HEK293 (cell line): ENCODE data around the gene RPS6KB2.
A peak's percentile ranks its signal among the peaks of the same experiment; 100 is the strongest.

Experiments used
- CTCF ChIA-PET: fragments of 350-600 bp; formaldehyde crosslinking; extraction: SDS; loops from one replicate; lab custom pipeline; 2021; ENCODE audit warnings: antibody characterized with exemption; lab: Yijun Ruan, JAX
- POLR2A ChIA-PET: fragments of 300-600 bp; formaldehyde crosslinking; extraction: SDS; loops from one replicate; lab custom pipeline; 2020; ENCODE audit warnings: antibody characterized with exemption, inconsistent platforms; lab: Yijun Ruan, JAX
- H3K27ac ChIP-seq: fragments of 200-500 bp; sonication (Bioruptor generic); 2 replicates; pipeline ENCODE4 v1.5.1; 2014; ENCODE audit warnings: low read depth, low read length, control low read depth, inconsistent platforms; ENCODE audit errors: extremely low read depth
- H3K36me3 ChIP-seq, 2 experiments: fragments of 200-500 bp in 1 of 2; sonication (Bioruptor generic) in 1 of 2; 1 replicate in 1 of 2; 2 replicates in 1 of 2; pipeline ENCODE4 v1.5.1; 2014 to 2017; ENCODE audit warnings: inconsistent platforms in 2 of 2, low read length in 2 of 2; ENCODE audit not compliant: control insufficient read depth in 2 of 2, insufficient read depth in 1 of 2
- H3K4me1 ChIP-seq: fragments of 200-500 bp; sonication (Bioruptor generic); 2 replicates; pipeline ENCODE4 v1.5.1; 2014; ENCODE audit warnings: mild to moderate bottlenecking, low read length, inconsistent platforms; ENCODE audit not compliant: control insufficient read depth, insufficient read depth
- H3K4me3 ChIP-seq: 2 replicates; pipeline ENCODE4 v1.5.1; 2011; ENCODE audit warnings: low read depth, mild to moderate bottlenecking, control low read depth, low read length, moderate library complexity
- H3K9me3 ChIP-seq: fragments of 200-500 bp; sonication (Bioruptor generic); 2 replicates; pipeline ENCODE4 v1.5.1; 2014; ENCODE audit warnings: low read depth, low read length, inconsistent platforms; ENCODE audit not compliant: control insufficient read depth, insufficient read depth
- EGR2 ChIP-seq: fragments of 450-650 bp; formaldehyde crosslinking; IDR thresholded peaks from 2 replicates; pipeline ENCODE4 v1.5.1; 2016; ENCODE audit warnings: low read depth, missing biosample characterization, missing genetic modification characterization
- GLI4 ChIP-seq: fragments of 450-650 bp; formaldehyde crosslinking; IDR thresholded peaks from 2 replicates; pipeline ENCODE4 v1.5.1; 2016; ENCODE audit warnings: missing biosample characterization, missing genetic modification characterization
- KLF8 ChIP-seq: fragments of 450-650 bp; formaldehyde crosslinking; IDR thresholded peaks from 2 replicates; pipeline ENCODE4 v1.5.1; 2016; ENCODE audit warnings: missing biosample characterization, missing genetic modification characterization
- RBAK ChIP-seq: fragments of 450-650 bp; formaldehyde crosslinking; IDR thresholded peaks from 2 replicates; pipeline ENCODE4 v1.5.1; 2016; ENCODE audit warnings: missing biosample characterization, missing genetic modification characterization
- SCRT2 ChIP-seq: fragments of 450-650 bp; formaldehyde crosslinking; IDR thresholded peaks from 2 replicates; pipeline ENCODE4 v1.5.1; 2016; ENCODE audit warnings: missing biosample characterization, missing genetic modification characterization
- SP2 ChIP-seq: fragments of 450-650 bp; formaldehyde crosslinking; IDR thresholded peaks from 2 replicates; pipeline ENCODE4 v1.5.1; 2016; ENCODE audit warnings: missing biosample characterization, missing genetic modification characterization
- ZBTB7A ChIP-seq: fragments of 450-650 bp; formaldehyde crosslinking; IDR thresholded peaks from 2 replicates; pipeline ENCODE4 v1.5.1; 2016; ENCODE audit warnings: low read depth, missing biosample characterization, missing genetic modification characterization
- ZFHX2 ChIP-seq: fragments of 450-650 bp; formaldehyde crosslinking; conservative IDR thresholded peaks from 2 replicates; pipeline ENCODE4 v1.5.1; 2016; ENCODE audit warnings: missing biosample characterization, missing genetic modification characterization
- ZNF112 ChIP-seq: fragments of 450-650 bp; formaldehyde crosslinking; IDR thresholded peaks from 2 replicates; pipeline ENCODE4 v1.5.0; 2017; ENCODE audit warnings: missing biosample characterization, missing genetic modification characterization
- ZNF2 ChIP-seq: fragments of 450-650 bp; formaldehyde crosslinking; IDR thresholded peaks from 2 replicates; pipeline ENCODE4 v1.5.1; 2016; ENCODE audit warnings: missing biosample characterization, missing genetic modification characterization
- ZNF311 ChIP-seq: fragments of 450-650 bp; formaldehyde crosslinking; IDR thresholded peaks from 2 replicates; pipeline ENCODE4 v1.5.1; 2017; ENCODE audit warnings: missing biosample characterization, missing genetic modification characterization, borderline replicate concordance
- ZNF324 ChIP-seq: fragments of 450-650 bp; formaldehyde crosslinking; IDR thresholded peaks from 2 replicates; pipeline ENCODE4 v1.5.1; 2016; ENCODE audit warnings: missing biosample characterization, missing genetic modification characterization
- ZNF335 ChIP-seq: fragments of 450-650 bp; formaldehyde crosslinking; conservative IDR thresholded peaks from 2 replicates; pipeline ENCODE4 v1.5.1; 2016; ENCODE audit warnings: missing biosample characterization, missing genetic modification characterization
- ZNF404 ChIP-seq: fragments of 450-650 bp; formaldehyde crosslinking; IDR thresholded peaks from 2 replicates; pipeline ENCODE4 v1.5.1; 2017; ENCODE audit warnings: missing biosample characterization, missing genetic modification characterization
- ZNF629 ChIP-seq: fragments of 450-650 bp; formaldehyde crosslinking; IDR thresholded peaks from 2 replicates; pipeline ENCODE4 v1.5.1; 2017; ENCODE audit warnings: missing biosample characterization, missing genetic modification characterization
- ZNF654 ChIP-seq: fragments of 450-650 bp; formaldehyde crosslinking; IDR thresholded peaks from 2 replicates; pipeline ENCODE4 v1.5.1; 2016; ENCODE audit warnings: low read depth, missing biosample characterization, missing genetic modification characterization
- ZNF76 ChIP-seq: fragments of 450-650 bp; formaldehyde crosslinking; IDR thresholded peaks from 2 replicates; pipeline ENCODE4; 2016; ENCODE audit warnings: low read depth, missing biosample characterization, missing genetic modification characterization, borderline replicate concordance
- ZNF843 ChIP-seq: fragments of 450-650 bp; formaldehyde crosslinking; IDR thresholded peaks from 2 replicates; pipeline ENCODE4 v1.5.1; 2016; ENCODE audit warnings: missing biosample characterization, missing genetic modification characterization
- TF ChIP-seq, protein P1 (sequence below): fragments of 450-650 bp; formaldehyde crosslinking; IDR thresholded peaks from 2 replicates; pipeline ENCODE4 v1.5.1; 2016; ENCODE audit warnings: missing biosample characterization, missing genetic modification characterization
- TF ChIP-seq, protein P2 (sequence below): fragments of 450-650 bp; formaldehyde crosslinking; IDR thresholded peaks from 2 replicates; pipeline ENCODE4 v1.5.1; 2016; ENCODE audit warnings: missing biosample characterization, missing genetic modification characterization
- TF ChIP-seq, protein P3 (sequence below): fragments of 450-650 bp; formaldehyde crosslinking; optimal IDR thresholded peaks from 2 replicates; pipeline ENCODE3; 2016; ENCODE audit warnings: missing biosample characterization, mild to moderate bottlenecking, missing genetic modification characterization
- TF ChIP-seq, protein P4 (sequence below): fragments of 450-650 bp; formaldehyde crosslinking; IDR thresholded peaks from 2 replicates; pipeline ENCODE4 v1.5.1; 2016; ENCODE audit warnings: missing biosample characterization, missing genetic modification characterization, borderline replicate concordance

RPS6KB2 gene

DNA sequence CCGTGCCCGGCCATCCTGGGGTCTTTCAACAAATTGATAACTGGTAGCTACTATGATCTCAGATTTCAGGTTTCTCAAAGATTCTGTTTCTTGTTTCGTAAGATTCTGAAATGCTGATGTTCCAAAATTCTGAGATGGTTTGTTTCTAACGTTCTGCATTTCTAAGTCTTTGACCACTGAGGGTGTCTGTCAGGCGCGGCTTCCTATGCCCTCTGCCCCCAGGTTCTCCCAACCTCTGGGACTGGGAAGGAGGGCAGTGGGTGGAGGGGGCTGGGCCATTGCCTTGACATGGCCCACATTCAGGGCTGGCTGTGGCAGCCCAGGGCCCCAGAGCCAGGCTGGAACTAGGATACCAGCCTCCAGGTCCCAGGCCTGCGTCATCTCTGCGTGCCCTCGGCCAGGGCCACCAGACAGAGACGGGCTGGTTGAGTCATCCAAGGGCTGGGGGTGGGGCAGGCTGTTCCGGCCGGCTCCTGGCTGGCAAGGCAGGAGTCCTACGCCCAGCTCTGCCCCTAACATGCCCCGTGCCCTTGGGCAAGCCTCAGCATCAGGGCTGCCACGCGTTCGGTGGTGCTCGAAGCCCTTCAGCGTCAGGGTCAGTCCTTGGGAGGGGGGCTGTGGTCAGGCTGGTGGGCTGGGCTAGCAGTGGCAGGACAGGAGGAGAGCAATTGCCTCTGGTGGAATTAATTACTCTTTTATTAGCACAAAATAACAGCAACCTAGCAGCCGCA lies 35.6 kb downstream of the RPS6KB2 start (continued):
- no peak for TF ChIP-seq ZNF654
- TF ChIP-seq RBAK (tag by site-specific recombination): no peak
- TF ChIP-seq ZNF629 (tag by site-specific recombination): 0 out of 2 replicates have a peak, but pooled peaks have one; percentile 16
- TF ChIP-seq ZNF843 (tag by site-specific recombination): no peak
- TF ChIP-seq ZNF311 (tag by site-specific recombination): no peak
- TF ChIP-seq ZNF112 (tag by site-specific recombination): no peak
- 0 out of 2 replicates have a peak, but pooled peaks have one; percentile 8 for TF ChIP-seq GLI4 (tag by site-specific recombination)
- TF ChIP-seq ZFHX2 (tag by site-specific recombination): 0 out of 2 replicates have a peak, but pooled peaks have one; percentile 32
- TF ChIP-seq ZNF404 (tag by site-specific recombination): no peak
- TF ChIP-seq, protein P1, sequence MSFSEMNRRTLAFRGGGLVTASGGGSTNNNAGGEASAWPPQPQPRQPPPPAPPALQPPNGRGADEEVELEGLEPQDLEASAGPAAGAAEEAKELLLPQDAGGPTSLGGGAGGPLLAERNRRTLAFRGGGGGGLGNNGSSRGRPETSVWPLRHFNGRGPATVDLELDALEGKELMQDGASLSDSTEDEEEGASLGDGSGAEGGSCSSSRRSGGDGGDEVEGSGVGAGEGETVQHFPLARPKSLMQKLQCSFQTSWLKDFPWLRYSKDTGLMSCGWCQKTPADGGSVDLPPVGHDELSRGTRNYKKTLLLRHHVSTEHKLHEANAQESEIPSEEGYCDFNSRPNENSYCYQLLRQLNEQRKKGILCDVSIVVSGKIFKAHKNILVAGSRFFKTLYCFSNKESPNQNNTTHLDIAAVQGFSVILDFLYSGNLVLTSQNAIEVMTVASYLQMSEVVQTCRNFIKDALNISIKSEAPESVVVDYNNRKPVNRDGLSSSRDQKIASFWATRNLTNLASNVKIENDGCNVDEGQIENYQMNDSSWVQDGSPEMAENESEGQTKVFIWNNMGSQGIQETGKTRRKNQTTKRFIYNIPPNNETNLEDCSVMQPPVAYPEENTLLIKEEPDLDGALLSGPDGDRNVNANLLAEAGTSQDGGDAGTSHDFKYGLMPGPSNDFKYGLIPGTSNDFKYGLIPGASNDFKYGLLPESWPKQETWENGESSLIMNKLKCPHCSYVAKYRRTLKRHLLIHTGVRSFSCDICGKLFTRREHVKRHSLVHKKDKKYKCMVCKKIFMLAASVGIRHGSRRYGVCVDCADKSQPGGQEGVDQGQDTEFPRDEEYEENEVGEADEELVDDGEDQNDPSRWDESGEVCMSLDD (tag by site-specific recombination): no peak
- no peak for TF ChIP-seq ZNF324 (tag by site-specific recombination)
- TF ChIP-seq, protein P2, sequence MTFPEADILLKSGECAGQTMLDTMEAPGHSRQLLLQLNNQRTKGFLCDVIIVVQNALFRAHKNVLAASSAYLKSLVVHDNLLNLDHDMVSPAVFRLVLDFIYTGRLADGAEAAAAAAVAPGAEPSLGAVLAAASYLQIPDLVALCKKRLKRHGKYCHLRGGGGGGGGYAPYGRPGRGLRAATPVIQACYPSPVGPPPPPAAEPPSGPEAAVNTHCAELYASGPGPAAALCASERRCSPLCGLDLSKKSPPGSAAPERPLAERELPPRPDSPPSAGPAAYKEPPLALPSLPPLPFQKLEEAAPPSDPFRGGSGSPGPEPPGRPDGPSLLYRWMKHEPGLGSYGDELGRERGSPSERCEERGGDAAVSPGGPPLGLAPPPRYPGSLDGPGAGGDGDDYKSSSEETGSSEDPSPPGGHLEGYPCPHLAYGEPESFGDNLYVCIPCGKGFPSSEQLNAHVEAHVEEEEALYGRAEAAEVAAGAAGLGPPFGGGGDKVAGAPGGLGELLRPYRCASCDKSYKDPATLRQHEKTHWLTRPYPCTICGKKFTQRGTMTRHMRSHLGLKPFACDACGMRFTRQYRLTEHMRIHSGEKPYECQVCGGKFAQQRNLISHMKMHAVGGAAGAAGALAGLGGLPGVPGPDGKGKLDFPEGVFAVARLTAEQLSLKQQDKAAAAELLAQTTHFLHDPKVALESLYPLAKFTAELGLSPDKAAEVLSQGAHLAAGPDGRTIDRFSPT (tag by site-specific recombination): peak; percentile 31; the same call in 1 of the 2 replicates
- TF ChIP-seq ZNF2: no peak
- TF ChIP-seq, all 188 proteins: peak for 9

DNA sequence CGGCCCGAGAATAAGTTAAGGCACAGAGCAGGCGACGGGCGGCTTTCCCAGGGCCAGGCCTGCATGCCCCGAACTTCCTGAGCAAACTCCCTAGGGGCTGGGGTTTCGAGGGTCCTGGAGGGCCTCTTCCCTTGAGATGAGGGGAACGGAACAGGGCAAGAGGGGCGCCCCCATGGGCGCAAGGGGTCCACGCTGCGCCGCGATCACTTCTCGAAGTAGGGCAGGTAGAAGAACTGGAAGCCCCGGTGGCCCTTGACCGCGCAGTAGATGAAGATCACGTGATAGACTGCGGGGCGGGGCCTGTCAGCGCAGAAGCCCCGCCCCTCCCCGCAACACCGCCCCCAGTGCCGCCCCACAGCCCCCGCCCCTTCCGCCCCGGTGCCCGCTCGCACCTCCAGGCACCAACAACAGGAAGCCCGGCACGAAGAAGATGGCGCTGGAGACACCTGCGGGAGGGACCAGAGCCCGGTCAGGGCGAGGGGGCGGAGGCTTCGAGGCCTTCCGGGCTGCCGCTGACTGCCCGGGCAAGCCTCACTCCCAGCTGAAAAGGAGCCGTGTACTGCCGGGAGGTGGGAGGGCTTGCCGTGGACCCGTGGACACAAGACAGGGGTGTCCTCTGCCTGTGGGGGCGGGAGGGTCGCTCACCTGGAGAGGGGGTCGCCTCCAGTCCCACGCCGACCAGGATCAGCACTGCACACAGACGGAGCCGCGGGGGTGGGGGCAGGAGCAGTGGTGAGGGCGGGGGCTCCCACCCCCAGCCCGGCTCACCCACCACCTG lies 36.3 kb downstream of the RPS6KB2 start:
- peak overlapping the region; percentile 61; the same call in 1 of the 2 replicates for H3K27ac ChIP-seq
- H3K4me3 ChIP-seq: peak overlapping the region; percentile 74
- no peaks in the 10 kb centered on the region; the same call in 1 of the 2 replicates for H3K4me1 ChIP-seq
- ChIA-PET POLR2A (interaction anchor here (0.6 to 1.6 kb wide), 9 partner anchors 18 to 725 kb away, joined by 3 to 9 read pairs (median 4); partner anchors contain the start of genes AIP, PPP1CA and RAD9A), CTCF (interaction anchor here (0.5 to 1.7 kb wide), 6 partner anchors 15 to 203 kb away, joined by 3 to 6 read pairs (median 4); partner anchors contain the start of gene PPP1CA)
- H3K9me3 ChIP-seq: no peaks in the 10 kb centered on the region
- H3K36me3 ChIP-seq: no peaks in the 10 kb centered on the region
- TF ChIP-seq, protein P3, sequence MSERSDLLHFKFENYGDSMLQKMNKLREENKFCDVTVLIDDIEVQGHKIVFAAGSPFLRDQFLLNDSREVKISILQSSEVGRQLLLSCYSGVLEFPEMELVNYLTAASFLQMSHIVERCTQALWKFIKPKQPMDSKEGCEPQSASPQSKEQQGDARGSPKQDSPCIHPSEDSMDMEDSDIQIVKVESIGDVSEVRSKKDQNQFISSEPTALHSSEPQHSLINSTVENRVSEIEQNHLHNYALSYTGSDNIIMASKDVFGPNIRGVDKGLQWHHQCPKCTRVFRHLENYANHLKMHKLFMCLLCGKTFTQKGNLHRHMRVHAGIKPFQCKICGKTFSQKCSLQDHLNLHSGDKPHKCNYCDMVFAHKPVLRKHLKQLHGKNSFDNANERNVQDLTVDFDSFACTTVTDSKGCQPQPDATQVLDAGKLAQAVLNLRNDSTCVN: peak; percentile 30
- peak; percentile 67 for TF ChIP-seq EGR2 (tag by site-specific recombination)
- TF ChIP-seq KLF8 (tag by site-specific recombination): peak; percentile 35; the same call in 1 of the 2 replicates
- 0 out of 2 replicates have a peak, but pooled peaks have one; percentile 35 for TF ChIP-seq SCRT2 (tag by site-specific recombination)
- TF ChIP-seq, protein P4, sequence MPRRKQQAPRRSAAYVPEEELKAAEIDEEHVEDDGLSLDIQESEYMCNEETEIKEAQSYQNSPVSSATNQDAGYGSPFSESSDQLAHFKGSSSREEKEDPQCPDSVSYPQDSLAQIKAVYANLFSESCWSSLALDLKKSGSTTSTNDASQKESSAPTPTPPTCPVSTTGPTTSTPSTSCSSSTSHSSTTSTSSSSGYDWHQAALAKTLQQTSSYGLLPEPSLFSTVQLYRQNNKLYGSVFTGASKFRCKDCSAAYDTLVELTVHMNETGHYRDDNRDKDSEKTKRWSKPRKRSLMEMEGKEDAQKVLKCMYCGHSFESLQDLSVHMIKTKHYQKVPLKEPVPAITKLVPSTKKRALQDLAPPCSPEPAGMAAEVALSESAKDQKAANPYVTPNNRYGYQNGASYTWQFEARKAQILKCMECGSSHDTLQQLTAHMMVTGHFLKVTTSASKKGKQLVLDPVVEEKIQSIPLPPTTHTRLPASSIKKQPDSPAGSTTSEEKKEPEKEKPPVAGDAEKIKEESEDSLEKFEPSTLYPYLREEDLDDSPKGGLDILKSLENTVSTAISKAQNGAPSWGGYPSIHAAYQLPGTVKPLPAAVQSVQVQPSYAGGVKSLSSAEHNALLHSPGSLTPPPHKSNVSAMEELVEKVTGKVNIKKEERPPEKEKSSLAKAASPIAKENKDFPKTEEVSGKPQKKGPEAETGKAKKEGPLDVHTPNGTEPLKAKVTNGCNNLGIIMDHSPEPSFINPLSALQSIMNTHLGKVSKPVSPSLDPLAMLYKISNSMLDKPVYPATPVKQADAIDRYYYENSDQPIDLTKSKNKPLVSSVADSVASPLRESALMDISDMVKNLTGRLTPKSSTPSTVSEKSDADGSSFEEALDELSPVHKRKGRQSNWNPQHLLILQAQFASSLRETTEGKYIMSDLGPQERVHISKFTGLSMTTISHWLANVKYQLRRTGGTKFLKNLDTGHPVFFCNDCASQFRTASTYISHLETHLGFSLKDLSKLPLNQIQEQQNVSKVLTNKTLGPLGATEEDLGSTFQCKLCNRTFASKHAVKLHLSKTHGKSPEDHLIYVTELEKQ (tag by site-specific recombination): no peak
- TF ChIP-seq SP2 (tag by site-specific recombination): peak; percentile 81
- TF ChIP-seq, protein P2 (tag by site-specific recombination): 0 out of 2 replicates have a peak, but pooled peaks have one; percentile 70
- TF ChIP-seq ZNF335 (tag by site-specific recombination): peak; percentile 82
- peak; percentile 87 for TF ChIP-seq ZBTB7A (tag by site-specific recombination)
- TF ChIP-seq ZNF76 (tag by site-specific recombination): 0 out of 2 replicates have a peak, but pooled peaks have one; percentile 12
